DND-41 (cell line): ENCODE data around the gene RADIL.

Source experiments
- ATAC-seq: fragments of 200-7000 bp; cut with Tn5 transposase; 3 replicates; pipeline ENCODE4 v1.9.1; 2021; ENCODE audit warnings: low read depth; ENCODE audit not compliant: insufficient read depth
- DNase-seq: peaks from one replicate; pipeline ENCODE4 v3.0.0-alpha.2; 2020
- H2AFZ ChIP-seq: 2 replicates; pipeline ENCODE4 v1.6.0; 2012; ENCODE audit warnings: low read depth, low read length
- H3K27ac ChIP-seq: 2 replicates; pipeline ENCODE4 v1.5.1; 2012; ENCODE audit warnings: low read length, inconsistent platforms
- H3K27me3 ChIP-seq: fragments of 200-600 bp; sonication (generic); 2 replicates; pipeline ENCODE4 v1.6.0; 2012; ENCODE audit warnings: low read length, mild to moderate bottlenecking, inconsistent platforms; ENCODE audit not compliant: insufficient read depth, poor library complexity
- H3K36me3 ChIP-seq: 2 replicates; pipeline ENCODE4 v1.5.1; 2012; ENCODE audit warnings: low read length, inconsistent platforms; ENCODE audit not compliant: insufficient read depth
- H3K4me1 ChIP-seq: 2 replicates; pipeline ENCODE4 v1.5.1; 2012; ENCODE audit warnings: mild to moderate bottlenecking, low read length; ENCODE audit not compliant: insufficient read depth
- H3K4me2 ChIP-seq: 2 replicates; pipeline ENCODE4 v1.6.0; 2012; ENCODE audit warnings: mild to moderate bottlenecking, moderate library complexity, low read length, inconsistent platforms; ENCODE audit not compliant: insufficient read depth
- H3K4me3 ChIP-seq, 2 experiments: fragments of 200-600 bp in 1 of 2; shearing (Covaris generic) in 1 of 2; 2 replicates each; pipeline ENCODE4 v1.5.1; 2012 to 2016; ENCODE audit warnings: inconsistent platforms in 2 of 2, low read length in 2 of 2, mild to moderate bottlenecking in 2 of 2, low read depth in 1 of 2, moderate library complexity in 1 of 2
- H3K79me2 ChIP-seq: 2 replicates; pipeline ENCODE4 v1.6.0; 2012; ENCODE audit warnings: low read length, inconsistent platforms; ENCODE audit not compliant: insufficient read depth
- H3K9ac ChIP-seq: 2 replicates; pipeline ENCODE4 v1.6.0; 2012; ENCODE audit warnings: low read depth, mild to moderate bottlenecking, inconsistent platforms, low read length, moderate library complexity
- H3K9me3 ChIP-seq: 2 replicates; pipeline ENCODE4 v1.5.1; 2012; ENCODE audit warnings: low read length, moderate library complexity, mild to moderate bottlenecking, inconsistent platforms; ENCODE audit not compliant: insufficient read depth, severe bottlenecking
- H4K20me1 ChIP-seq: 2 replicates; pipeline ENCODE4 v1.6.0; 2012; ENCODE audit warnings: low read length; ENCODE audit not compliant: insufficient read depth
- EZH2 ChIP-seq: IDR thresholded peaks from 3 replicates; pipeline ENCODE4 v1.6.1; 2012; ENCODE audit warnings: borderline replicate concordance, low read depth, mild to moderate bottlenecking, moderate library complexity, low read length, inconsistent platforms; ENCODE audit not compliant: severe bottlenecking
- TF ChIP-seq, protein P1 (sequence below): IDR thresholded peaks from 2 replicates; pipeline ENCODE4 v1.5.1; 2012; ENCODE audit warnings: borderline replicate concordance, low read length, moderate library complexity, mild to moderate bottlenecking; ENCODE audit not compliant: poor library complexity, severe bottlenecking; ENCODE audit errors: extremely low read depth

The RADIL gene

GRCh38 chr7:4866528-4867496 lies 16.7 kb downstream of the RADIL start:
- Histone ChIP-seq H3K27me3 (peaks cover 21% of the 10 kb centered on the region), H3K36me3 (no peaks in the 10 kb centered on the region), H3K9me3 (no peaks in the 10 kb centered on the region), H3K79me2 (no peaks in the 10 kb centered on the region), H3K4me3 (no peak overlapping the region), H4K20me1 (no peaks in the 10 kb centered on the region), H3K27ac (no peak overlapping the region), H3K4me1 (no peaks in the 10 kb centered on the region), H3K9ac (no peak overlapping the region), H3K4me2 (no peak overlapping the region), H2AFZ (no peak overlapping the region)
- no peak for TF ChIP-seq EZH2
- TF ChIP-seq, protein P1, sequence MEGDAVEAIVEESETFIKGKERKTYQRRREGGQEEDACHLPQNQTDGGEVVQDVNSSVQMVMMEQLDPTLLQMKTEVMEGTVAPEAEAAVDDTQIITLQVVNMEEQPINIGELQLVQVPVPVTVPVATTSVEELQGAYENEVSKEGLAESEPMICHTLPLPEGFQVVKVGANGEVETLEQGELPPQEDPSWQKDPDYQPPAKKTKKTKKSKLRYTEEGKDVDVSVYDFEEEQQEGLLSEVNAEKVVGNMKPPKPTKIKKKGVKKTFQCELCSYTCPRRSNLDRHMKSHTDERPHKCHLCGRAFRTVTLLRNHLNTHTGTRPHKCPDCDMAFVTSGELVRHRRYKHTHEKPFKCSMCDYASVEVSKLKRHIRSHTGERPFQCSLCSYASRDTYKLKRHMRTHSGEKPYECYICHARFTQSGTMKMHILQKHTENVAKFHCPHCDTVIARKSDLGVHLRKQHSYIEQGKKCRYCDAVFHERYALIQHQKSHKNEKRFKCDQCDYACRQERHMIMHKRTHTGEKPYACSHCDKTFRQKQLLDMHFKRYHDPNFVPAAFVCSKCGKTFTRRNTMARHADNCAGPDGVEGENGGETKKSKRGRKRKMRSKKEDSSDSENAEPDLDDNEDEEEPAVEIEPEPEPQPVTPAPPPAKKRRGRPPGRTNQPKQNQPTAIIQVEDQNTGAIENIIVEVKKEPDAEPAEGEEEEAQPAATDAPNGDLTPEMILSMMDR: no peak
- DNase-seq (no peak), ATAC-seq (no peak)

- Histone ChIP-seq H3K36me3 (no peaks in the 10 kb centered on the region), H4K20me1 (no peaks in the 10 kb centered on the region), H3K27me3 (peaks cover 21% of the 10 kb centered on the region), H3K9ac (no peak overlapping the region), H3K4me1 (no peaks in the 10 kb centered on the region), H2AFZ (no peak overlapping the region), H3K27ac (no peak overlapping the region), H3K79me2 (no peaks in the 10 kb centered on the region), H3K4me3 (no peak overlapping the region), H3K4me2 (no peak overlapping the region), H3K9me3 (no peaks in the 10 kb centered on the region)
- TF ChIP-seq, protein P1: no peak
- no peak for TF ChIP-seq EZH2
- DNase-seq (no peak), ATAC-seq (no peak)
Observed at GRCh38 chr7:4862156-4862555, 21.4 kb downstream of the RADIL start.

- H3K79me2 ChIP-seq: no peaks in the 10 kb centered on the region
- ATAC-seq (no peak), DNase-seq (no peak)
- H3K27me3 ChIP-seq: peaks cover 21% of the 10 kb centered on the region
- TF ChIP-seq, protein P1: no peak
- no peak for TF ChIP-seq EZH2
- H2AFZ ChIP-seq: no peak within 1 kb of the TSS
- no peaks in the 10 kb centered on the region for H4K20me1 ChIP-seq
- no peak within 1 kb of the TSS for H3K4me3 ChIP-seq
- H3K9ac ChIP-seq: no peak within 1 kb of the TSS
- H3K4me1 ChIP-seq: no peaks in the 10 kb centered on the region
- H3K4me2 ChIP-seq: no peak within 1 kb of the TSS
- H3K9me3 ChIP-seq: no peaks in the 10 kb centered on the region
- no peaks in the 10 kb centered on the region for H3K36me3 ChIP-seq
- no peak within 1 kb of the TSS for H3K27ac ChIP-seq
Observed at GRCh38 chr7:4861673-4862072, 21.8 kb downstream of the RADIL start, which contains the start of gene PAPOLB. Gene PAPOLB (minus strand): TSS chr7:4862030. CDS start chr7:4861810, 220 bp downstream.
